ENCODE measurements around the gene LRRC63. TPM values are rescaled to one million over a fixed set of nuclear protein-coding genes. Genes with fewer than 3 reads are reported as not detected.
"Not testable (repeated sequence)": the region's sequence is repeated elsewhere in the genome, so short reads cannot be mapped to it uniquely, and the experiment has no call there.

Gene LRRC63, protein sequence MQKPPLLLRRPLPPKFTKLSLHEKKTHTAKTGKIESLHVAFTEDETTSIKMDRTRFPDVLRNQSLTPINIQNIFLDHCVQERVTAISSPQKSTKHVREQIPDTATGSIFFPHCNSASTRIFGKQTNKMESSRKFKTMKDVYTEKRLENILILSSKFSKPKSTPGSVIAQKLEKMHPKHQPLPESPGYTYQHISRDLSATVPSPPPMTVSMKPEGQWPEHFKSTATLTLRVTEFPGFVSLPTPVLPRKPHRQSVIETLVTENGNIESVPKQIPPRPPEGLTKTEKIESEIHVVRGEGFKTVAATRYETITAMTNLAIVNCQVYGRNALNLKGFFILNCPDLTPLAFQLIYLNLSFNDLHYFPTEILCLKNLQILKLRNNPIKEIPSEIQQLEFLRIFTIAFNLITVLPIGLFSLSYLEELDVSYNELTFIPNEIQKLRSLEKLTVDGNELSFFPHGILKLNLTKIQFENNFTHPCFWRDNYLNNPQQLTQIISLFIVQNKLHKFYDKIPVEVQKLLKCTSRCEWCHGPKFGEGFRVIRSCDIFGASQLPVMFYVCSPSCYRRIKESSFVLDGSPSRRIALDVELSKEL
- 1 to 10 TPM; 1.5 to 2.1 TPM for total RNA-seq

- peaks cover 10% of the 10 kb centered on the region for H3K36me3 Mint-ChIP-seq
- CTCF ChIA-PET = interaction anchor here (1.0 to 2.2 kb wide), 8 partner anchors 9 to 110 kb away, joined by 3 to 9 read pairs (median 4); partner anchors contain the start of gene LCP1
Measured at GRCh38 chr13:46211483-46212351, at the start of gene LRRC63. Gene LRRC63, plus strand, starts transcription at chr13:46211928. Its CDS starts 1,107 bp downstream, at chr13:46213035.

GRCh38 chr13:46162741-46163140, 49.0 kb upstream of the LRRC63 start:
- Mint-ChIP-seq H3K36me3 (peaks cover 72% of the 10 kb centered on the region), H3K4me1 (peaks cover 82% of the 10 kb centered on the region), H3K4me3 (peak overlapping the region; percentile 12), H3K27ac (peak overlapping the region; percentile 94)
- CTCF ChIA-PET = interaction anchor here (1.9 to 4.3 kb wide), 3 partner anchors 9 to 23 kb away, joined by 8 to 56 read pairs (median 21); no protein-coding TSS in a partner anchor
- not testable (repeated sequence) for DNase-seq; ATAC-seq; H3K9me3 Mint-ChIP-seq (ENCODE audit: low read depth); H3K27me3 Mint-ChIP-seq

More at GRCh38 chr13:46211483-46212351, at the start of gene LRRC63:
- DNase-seq (peak; percentile 93), ATAC-seq (peak; percentile 99)
- H3K27ac Mint-ChIP-seq = peak within 1 kb of the TSS; percentile 94
- peaks cover 3% of the 10 kb centered on the region for H3K9me3 Mint-ChIP-seq (ENCODE audit: low read depth)
- peak within 1 kb of the TSS; percentile 86 for H3K4me3 Mint-ChIP-seq
- no peaks in the 10 kb centered on the region for H3K27me3 Mint-ChIP-seq
- H3K4me1 Mint-ChIP-seq = peaks cover 34% of the 10 kb centered on the region

GRCh38 chr13:46164661-46165060, 47.1 kb upstream of the LRRC63 start:
- no peaks in the 10 kb centered on the region for H3K9me3 Mint-ChIP-seq (ENCODE audit: low read depth)
- H3K4me1 Mint-ChIP-seq = peaks cover 85% of the 10 kb centered on the region
- H3K4me3 Mint-ChIP-seq = peak overlapping the region; percentile 3
- H3K27ac Mint-ChIP-seq = peak overlapping the region; percentile 61
- no peak for DNase-seq
- H3K27me3 Mint-ChIP-seq = no peaks in the 10 kb centered on the region
- CTCF ChIA-PET = interaction anchor here (1.1 to 1.8 kb wide), 3 partner anchors 9 to 131 kb away, joined by 3 to 8 read pairs (median 4); no protein-coding TSS in a partner anchor
- no peak for ATAC-seq
- H3K36me3 Mint-ChIP-seq = peaks cover 69% of the 10 kb centered on the region

GRCh38 chr13:46165485-46166223, 46.1 kb upstream of the LRRC63 start:
- DNase-seq (peak; percentile 72), ATAC-seq (peak; percentile 66)
- H3K4me3 Mint-ChIP-seq = peak overlapping the region; percentile 27
- peaks cover 85% of the 10 kb centered on the region for H3K4me1 Mint-ChIP-seq
- peaks cover 70% of the 10 kb centered on the region for H3K36me3 Mint-ChIP-seq
- no peaks in the 10 kb centered on the region for H3K9me3 Mint-ChIP-seq (ENCODE audit: low read depth)
- H3K27ac Mint-ChIP-seq = peak overlapping the region; percentile 58
- CTCF ChIA-PET = interaction anchor here (0.8 to 1.9 kb wide), 6 partner anchors 9 to 130 kb away, joined by 3 to 11 read pairs (median 4); no protein-coding TSS in a partner anchor
- no peaks in the 10 kb centered on the region for H3K27me3 Mint-ChIP-seq

- Mint-ChIP-seq H3K4me1 (peaks cover 86% of the 10 kb centered on the region), H3K9me3 (ENCODE audit: low read depth) (no peaks in the 10 kb centered on the region), H3K27me3 (no peaks in the 10 kb centered on the region), H3K36me3 (peaks cover 71% of the 10 kb centered on the region), H3K4me3 (peak overlapping the region; percentile 27), H3K27ac (peak overlapping the region; percentile 58)
- ATAC-seq (no peak), DNase-seq (no peak)
- CTCF ChIA-PET = interaction anchor here (0.8 to 1.9 kb wide), 4 partner anchors 10 to 123 kb away, joined by 3 to 11 read pairs (median 5); no protein-coding TSS in a partner anchor
Measured at GRCh38 chr13:46166224-46166584, 45.5 kb upstream of the LRRC63 start.

- H3K27me3 Mint-ChIP-seq = no peaks in the 10 kb centered on the region
- ATAC-seq (no peak), DNase-seq (no peak)
- no peaks in the 10 kb centered on the region for H3K9me3 Mint-ChIP-seq (ENCODE audit: low read depth)
- CTCF ChIA-PET = interaction anchor here (0.8 to 7.9 kb wide), 6 partner anchors 9 to 123 kb away, joined by 3 to 46 read pairs (median 5); partner anchors contain the start of gene LCP1
- peaks cover 70% of the 10 kb centered on the region for H3K36me3 Mint-ChIP-seq
- H3K27ac Mint-ChIP-seq = peak overlapping the region; percentile 91
- H3K4me1 Mint-ChIP-seq = peaks cover 86% of the 10 kb centered on the region
- H3K4me3 Mint-ChIP-seq = peak overlapping the region; percentile 33
Measured at GRCh38 chr13:46166947-46167610, 44.6 kb upstream of the LRRC63 start.

DNA sequence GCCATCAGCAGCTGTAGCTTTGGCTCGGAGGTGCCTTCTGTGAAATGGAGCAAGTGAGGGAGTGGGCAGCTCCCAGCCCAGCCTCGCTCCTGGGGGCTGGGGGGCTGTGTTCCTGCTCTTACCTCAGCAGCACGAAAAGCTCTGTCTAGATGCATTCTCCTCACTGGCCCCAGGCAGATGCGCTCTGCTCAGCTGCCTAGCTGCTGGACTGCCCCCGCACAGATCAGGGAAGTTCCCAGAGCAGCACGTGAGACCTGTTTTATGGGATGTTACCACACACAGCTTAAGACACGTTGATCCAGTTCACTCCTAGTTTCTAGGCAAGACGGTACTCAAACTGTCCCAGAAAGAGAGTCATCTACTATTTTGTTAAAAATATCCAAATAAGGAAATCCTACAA, 43.4 kb upstream of the LRRC63 start:
- CTCF ChIA-PET = interaction anchor here (0.7 to 7.9 kb wide), 6 partner anchors 8 to 128 kb away, joined by 3 to 46 read pairs (median 4); partner anchors contain the start of gene LCP1
- Mint-ChIP-seq H3K27me3 (no peaks in the 10 kb centered on the region), H3K9me3 (ENCODE audit: low read depth) (no peaks in the 10 kb centered on the region), H3K4me1 (peaks cover 89% of the 10 kb centered on the region), H3K36me3 (peaks cover 71% of the 10 kb centered on the region), H3K4me3 (peak overlapping the region; percentile 68), H3K27ac (peak overlapping the region; percentile 91)
- ATAC-seq (peak; percentile 7), DNase-seq (no peak)

DNA sequence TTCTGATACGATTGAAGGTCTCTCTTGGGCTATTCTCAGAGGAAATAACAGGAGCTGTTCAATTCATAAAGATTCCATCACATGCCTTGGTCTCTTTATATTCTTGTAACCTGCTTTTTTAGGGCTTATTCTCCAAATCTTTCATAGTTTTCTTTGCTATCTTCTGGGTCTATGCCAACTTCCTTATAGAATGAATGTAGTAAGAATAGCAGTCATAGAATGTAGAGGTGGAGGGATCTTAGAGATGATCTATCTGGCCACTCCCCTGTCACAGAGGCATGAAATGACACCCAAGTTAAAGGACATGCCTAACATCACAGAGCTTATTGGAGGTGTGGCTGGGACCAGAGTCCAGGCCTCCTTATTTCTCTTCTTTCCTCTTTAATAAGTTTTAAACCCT, 42.9 kb upstream of the LRRC63 start:
- Mint-ChIP-seq H3K4me3 (peak overlapping the region; percentile 68), H3K27ac (peak overlapping the region; percentile 91), H3K27me3 (no peaks in the 10 kb centered on the region), H3K4me1 (peaks cover 93% of the 10 kb centered on the region), H3K9me3 (ENCODE audit: low read depth) (no peaks in the 10 kb centered on the region), H3K36me3 (peaks cover 74% of the 10 kb centered on the region)
- no peak for ATAC-seq
- no peak for DNase-seq
- CTCF ChIA-PET = interaction anchor here (0.7 to 7.9 kb wide), 6 partner anchors 9 to 127 kb away, joined by 3 to 46 read pairs (median 4); partner anchors contain the start of gene LCP1

- Mint-ChIP-seq H3K9me3 (ENCODE audit: low read depth) (no peaks in the 10 kb centered on the region), H3K36me3 (peaks cover 73% of the 10 kb centered on the region), H3K4me3 (peak overlapping the region; percentile 68), H3K27ac (peak overlapping the region; percentile 91), H3K4me1 (peaks cover 92% of the 10 kb centered on the region), H3K27me3 (no peaks in the 10 kb centered on the region)
- DNase-seq = no peak
- CTCF ChIA-PET = interaction anchor here (1.0 to 7.9 kb wide), 5 partner anchors 9 to 120 kb away, joined by 3 to 56 read pairs (median 9); partner anchors contain the start of gene LCP1
- ATAC-seq = no peak
Measured at GRCh38 chr13:46169758-46170157, 42.0 kb upstream of the LRRC63 start.

GRCh38 chr13:46170268-46170667, 41.5 kb upstream of the LRRC63 start:
- no peak for ATAC-seq
- H3K4me1 Mint-ChIP-seq = peaks cover 94% of the 10 kb centered on the region
- peak overlapping the region; percentile 68 for H3K4me3 Mint-ChIP-seq
- DNase-seq = no peak
- H3K27me3 Mint-ChIP-seq = no peaks in the 10 kb centered on the region
- peaks cover 76% of the 10 kb centered on the region for H3K36me3 Mint-ChIP-seq
- peak overlapping the region; percentile 91 for H3K27ac Mint-ChIP-seq
- CTCF ChIA-PET = interaction anchor here (1.0 to 7.9 kb wide), 7 partner anchors 8 to 119 kb away, joined by 3 to 56 read pairs (median 9); partner anchors contain the start of gene LCP1
- no peaks in the 10 kb centered on the region for H3K9me3 Mint-ChIP-seq (ENCODE audit: low read depth)

GRCh38 chr13:46170687-46171086, 41.0 kb upstream of the LRRC63 start:
- ATAC-seq = peak; percentile 7
- CTCF ChIA-PET = interaction anchor here (1.0 to 7.9 kb wide), 8 partner anchors 8 to 799 kb away, joined by 3 to 56 read pairs (median 7); partner anchors contain the start of gene LCP1
- Mint-ChIP-seq H3K27ac (peak overlapping the region; percentile 91), H3K27me3 (no peaks in the 10 kb centered on the region), H3K4me3 (peak overlapping the region; percentile 68), H3K36me3 (peaks cover 76% of the 10 kb centered on the region), H3K9me3 (ENCODE audit: low read depth) (no peaks in the 10 kb centered on the region), H3K4me1 (peaks cover 94% of the 10 kb centered on the region)
- DNase-seq = no peak

All from activated CD8-positive, alpha-beta memory T cell treated with anti-CD3 and anti-CD28 coated beads, Interleukin-2, amount 10 ng/mL, durations not matched to agents 7 days and 5 days (primary cell).